GM15510 (cell line): ENCODE measurements around the gene SLC2A11.

Experiments used
- POLR2A ChIP-seq: IDR thresholded peaks from 3 replicates; pipeline ENCODE4 v1.6.1; 2011; ENCODE audit warnings: borderline replicate concordance; ENCODE audit not compliant: insufficient read length; ENCODE audit errors: extremely low read depth

The SLC2A11 gene

DNA sequence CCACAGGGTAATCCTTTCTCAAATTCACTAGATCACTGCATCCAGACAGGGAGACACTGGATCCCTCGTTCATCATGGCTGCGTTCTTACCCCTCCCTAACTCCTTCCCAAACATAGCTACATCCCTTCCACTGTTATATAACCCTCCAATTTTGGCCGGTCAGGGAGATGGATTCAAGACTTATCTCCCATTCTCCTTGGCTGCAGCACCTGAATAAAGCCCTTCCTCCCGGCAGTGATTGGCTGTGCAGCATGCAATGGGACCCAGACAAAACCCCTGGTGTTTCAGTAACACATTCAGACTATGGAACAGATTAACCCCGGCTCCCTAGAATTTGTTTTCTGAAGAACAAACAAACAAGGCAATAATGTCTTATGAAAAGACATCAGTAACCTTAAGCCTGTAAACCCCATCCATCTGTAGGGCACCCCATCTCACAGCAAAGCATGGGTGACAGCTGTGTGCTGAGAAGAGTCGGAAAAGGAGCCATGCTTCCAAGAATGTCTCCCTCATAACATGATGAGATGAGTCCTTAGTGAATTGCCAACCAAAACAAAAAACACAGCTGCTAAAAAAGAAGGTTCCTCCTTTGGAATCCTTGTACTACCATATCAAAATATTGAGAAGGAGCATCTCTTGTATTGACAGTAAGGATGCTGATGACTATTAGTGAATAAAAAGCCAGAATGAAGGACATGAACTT lies 41.5 kb downstream of the SLC2A11 start:
- no peak for TF ChIP-seq POLR2A

DNA sequence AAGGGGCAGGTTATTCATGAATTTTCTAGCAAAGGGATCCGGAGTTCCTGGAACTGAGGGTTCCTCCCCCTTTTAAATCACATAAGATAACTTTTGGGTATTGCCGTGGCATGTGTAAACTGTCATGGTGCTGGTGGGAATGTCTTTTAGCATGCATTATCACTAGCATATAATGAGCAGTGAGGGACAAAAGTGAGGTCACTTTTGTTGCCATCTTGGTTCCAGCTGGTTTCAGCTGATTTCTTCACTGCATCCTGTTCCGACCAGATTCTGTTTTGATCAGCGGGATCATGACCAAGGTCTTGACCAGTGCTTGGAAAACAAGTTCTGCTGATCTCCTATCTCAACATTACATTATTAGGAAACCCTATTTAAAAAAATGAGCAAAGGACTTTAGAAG lies 43.9 kb downstream of the SLC2A11 start:
- no peak for TF ChIP-seq POLR2A

DNA sequence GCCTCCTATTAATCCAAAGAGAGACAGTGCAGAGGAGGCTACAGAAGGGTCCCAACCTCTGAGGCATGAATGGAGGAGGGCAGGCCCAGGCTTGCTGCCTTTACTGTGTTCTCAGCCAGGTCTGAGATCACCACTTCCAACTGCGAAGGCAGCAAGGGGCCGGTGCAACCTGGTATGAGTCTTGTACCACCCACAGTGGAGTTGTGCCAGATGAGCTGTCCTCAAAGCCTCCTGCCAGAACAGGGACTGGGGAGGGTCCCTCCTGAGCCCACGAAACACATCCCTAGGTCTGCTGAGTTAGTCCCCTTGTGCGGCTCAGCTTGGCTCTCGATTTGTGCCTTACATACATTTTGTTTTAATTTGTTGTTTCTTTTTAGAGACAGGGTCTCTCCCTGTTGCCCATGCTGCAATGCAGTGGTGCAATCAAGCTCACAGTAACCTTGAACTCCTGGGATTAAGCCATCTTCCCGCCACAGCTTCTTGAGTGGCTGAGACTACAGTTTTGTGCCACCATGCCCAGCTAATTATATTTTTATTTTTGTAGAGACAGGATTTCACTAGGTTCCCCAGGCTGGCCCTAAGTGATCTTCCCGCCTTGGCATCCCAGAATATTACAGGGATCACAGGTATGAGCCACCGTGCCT lies 45.8 kb downstream of the SLC2A11 start:
- no peak for TF ChIP-seq POLR2A

- TF ChIP-seq POLR2A, result no peak
Measured at GRCh38 chr22:23904573-23905254, 47.0 kb downstream of the SLC2A11 start.

DNA sequence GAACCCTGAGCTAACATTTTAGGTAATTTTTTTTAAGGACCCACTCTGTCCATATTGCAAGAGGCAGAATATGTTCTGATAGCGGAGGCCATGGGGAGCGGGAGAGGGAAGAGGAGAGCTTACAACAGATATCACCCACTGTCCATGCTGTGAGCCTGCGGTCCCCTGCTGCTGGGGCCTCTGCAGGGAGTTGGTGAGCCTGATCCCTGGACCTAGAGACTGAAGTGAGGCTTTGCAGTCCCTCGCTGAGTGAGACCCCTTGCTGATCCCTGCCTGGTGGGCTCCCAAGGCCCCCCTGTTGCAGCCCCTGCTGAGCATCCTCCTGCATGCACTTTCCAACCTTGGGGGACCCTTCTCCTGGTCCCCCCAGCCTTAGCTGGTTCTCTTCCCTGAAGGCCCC lies 49.0 kb downstream of the SLC2A11 start:
- no peak for TF ChIP-seq POLR2A

DNA sequence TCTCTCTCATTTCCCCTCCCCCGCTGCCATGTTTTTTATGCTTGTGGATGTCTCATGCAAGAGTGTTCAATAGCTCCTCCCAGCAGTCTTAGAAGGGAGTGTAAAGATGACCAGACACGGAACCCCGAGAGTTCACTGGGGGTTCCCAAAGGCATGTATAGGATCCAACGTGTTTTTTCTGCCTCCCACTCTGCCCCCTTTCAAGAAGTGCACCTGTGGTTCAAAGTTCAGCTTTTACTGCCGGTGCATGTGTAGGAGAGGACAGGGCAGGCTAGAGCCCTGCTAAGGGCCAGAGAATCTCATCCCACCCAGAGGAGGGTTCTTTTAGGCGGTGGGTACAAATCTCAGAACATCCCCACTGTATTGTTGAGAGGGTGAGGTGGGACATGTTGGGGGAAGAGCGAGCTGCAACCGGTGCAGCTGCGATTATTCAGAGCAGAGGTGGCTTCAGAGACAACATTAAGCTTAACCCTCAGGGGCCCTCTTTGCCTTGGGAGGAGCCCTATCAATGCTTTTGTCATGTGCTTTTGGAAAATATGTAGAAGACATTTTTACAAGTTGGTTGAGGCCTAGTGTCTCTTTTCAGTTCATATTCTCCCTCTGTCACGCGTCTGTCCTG lies 51.0 kb downstream of the SLC2A11 start:
- no peak for TF ChIP-seq POLR2A

DNA sequence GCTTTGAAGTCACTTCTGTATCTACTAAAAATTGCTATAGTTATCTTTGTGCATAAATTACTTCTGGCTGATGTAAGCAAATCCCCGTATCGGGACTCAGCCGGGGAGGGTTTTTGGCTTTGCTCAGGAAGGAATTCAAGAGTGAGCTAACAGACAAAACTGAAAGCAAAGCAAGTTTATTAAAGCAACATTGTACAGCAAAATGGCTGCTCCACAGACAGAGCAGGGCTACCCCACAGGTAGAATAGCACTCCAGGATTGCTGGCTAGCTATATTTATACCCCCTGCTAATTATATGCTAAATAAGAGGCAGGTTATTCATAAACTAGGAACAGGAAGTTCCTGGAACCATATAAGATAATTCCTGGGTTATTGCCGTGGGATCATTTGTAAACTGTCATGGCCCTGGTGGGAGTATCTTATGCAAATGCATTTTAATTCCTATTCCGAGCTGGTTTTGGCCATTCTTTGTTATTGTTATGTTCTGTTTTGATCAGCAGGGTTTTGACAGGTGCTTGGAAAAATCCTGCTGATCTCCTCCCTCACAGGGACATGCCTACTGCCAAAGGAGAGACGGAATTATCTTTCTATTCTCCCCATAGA lies 51.7 kb downstream of the SLC2A11 start:
- TF ChIP-seq POLR2A, result no peak

DNA sequence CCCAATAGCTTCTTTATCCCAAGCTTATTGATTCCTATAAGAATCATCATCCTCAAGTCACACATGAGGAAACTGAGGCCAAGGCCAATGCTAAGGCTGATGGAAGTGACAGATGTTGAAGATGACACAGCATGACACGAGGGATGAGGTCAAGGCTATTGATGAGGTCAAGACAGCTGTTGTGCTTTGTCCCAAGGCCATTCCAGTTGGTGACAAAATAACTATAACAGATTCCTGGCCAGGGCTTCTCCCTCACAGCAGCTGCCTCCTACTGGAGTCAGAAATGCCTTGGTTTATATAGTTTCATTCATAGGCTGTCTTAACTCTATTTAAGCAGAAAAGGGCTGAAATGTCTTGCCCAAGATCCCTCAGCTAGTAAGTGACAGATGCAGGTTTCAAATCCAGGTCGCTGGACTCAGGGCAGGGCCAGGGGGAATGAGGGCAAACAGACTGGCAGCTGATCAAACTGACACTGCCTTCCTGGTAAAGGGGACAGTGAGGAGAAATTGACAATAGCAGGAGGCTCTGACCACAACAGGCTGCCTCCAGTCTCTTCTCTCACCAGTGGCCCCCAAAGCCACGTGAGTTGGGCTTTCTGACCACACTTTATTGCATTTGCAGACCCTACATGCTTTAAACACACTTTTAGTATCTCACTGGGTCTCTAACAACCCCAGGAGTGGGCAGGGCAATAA lies 53.0 kb downstream of the SLC2A11 start:
- TF ChIP-seq POLR2A, result no peak

DNA sequence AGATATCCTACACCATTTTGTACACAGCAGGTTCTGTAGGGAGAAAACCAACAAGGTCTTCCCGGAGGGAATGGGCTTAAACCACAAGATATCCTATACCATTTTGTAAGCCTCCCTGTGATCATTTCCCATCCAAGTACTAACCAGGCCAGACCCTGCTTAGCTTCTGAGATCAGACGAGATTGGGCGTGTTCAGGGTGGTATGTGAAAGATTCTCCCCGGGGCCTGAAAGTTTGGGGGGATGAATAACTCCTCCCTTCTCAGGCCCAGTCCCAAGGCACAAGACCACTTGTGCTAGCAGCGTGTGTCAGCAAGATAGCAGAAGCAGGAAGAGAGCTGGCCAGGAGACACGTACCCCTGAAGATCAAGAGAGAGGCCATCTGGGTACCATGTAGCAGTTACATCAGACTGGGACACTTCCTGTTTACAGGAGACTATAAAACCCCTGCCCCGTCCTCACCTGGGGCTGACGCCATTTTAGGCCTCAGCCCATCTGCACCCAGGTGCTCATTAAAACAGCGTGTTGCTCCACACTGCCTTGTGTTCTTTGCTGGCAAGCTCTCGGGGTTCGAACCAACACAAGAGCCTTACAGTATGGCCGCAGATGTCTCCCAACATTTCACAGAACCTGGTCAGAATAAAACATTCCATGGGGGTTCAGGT lies 53.8 kb downstream of the SLC2A11 start:
- no peak for TF ChIP-seq POLR2A

DNA sequence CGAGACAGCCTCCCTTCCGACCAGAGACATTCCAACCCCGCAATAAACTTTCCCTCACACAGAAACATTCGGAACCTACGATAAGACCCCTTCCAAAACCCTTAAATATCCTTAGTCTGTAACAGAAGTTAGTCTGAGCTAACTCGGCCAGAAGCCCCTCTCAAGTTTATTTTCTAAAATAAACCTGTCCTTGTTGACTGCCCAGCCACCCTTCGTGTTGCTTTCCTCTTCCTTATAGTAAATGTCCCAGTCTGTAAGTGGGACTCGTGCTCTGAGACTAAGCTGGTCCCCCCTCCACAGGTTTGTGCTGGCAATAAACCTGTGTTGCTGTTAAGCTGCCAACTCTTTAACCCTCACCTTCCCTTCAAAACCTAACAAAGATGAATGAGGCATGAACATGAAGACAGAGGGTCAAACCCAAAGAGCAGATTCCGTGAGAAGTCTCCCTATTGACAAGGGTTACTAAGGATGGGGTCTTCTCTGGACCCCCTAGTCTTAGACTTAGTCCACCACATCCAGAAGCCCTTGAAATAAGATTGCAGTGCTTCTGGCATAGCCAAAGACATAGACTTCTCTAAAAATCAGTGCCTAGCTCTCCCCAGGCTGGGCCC lies 54.7 kb downstream of the SLC2A11 start:
- no peak for TF ChIP-seq POLR2A

GRCh38 chr22:23913306-23913660 lies 55.6 kb downstream of the SLC2A11 start:
- TF ChIP-seq POLR2A, result no peak

GRCh38 chr22:23913661-23914353 lies 56.1 kb downstream of the SLC2A11 start:
- peak; percentile 95 for TF ChIP-seq POLR2A

GRCh38 chr22:23915290-23915689 lies 57.6 kb downstream of the SLC2A11 start:
- no peak for TF ChIP-seq POLR2A
